Muscle of back (tissue), 11 donors: ENCODE results near the gene HDAC5. TPM values are rescaled to one million over a fixed set of nuclear protein-coding genes. Genes with fewer than 3 reads are reported as not detected.

Source experiments
- DNase-seq, 3 donors: peaks; one replicate each; pipeline versions ENCODE4 v3.0.0 to v3.0.0-alpha.2; 2013
- polyA plus RNA-seq, 10 donors: library from polyadenylated mRNA; unstranded; fragments of 120-200 nt; gene quantifications; one replicate each; pipeline ENCODE4 v1.2.1, GENCODE V29; 2013; ENCODE audit not compliant: insufficient read length in 10 of 10

The HDAC5 gene
- polyA plus RNA-seq, 10 donors = 43.2 to 58.4 (median 52.6) TPM

GRCh38 chr17:44091200-44091997 is 32.0 kb downstream of the HDAC5 start:
- DNase-seq = no peak

- DNase-seq = no peak
Observed at GRCh38 chr17:44088254-44088653, 35.2 kb downstream of the HDAC5 start.

- DNase-seq = no peak
Observed at GRCh38 chr17:44087319-44087718, 36.1 kb downstream of the HDAC5 start.

- peak in 2 of 3 donors; percentile 56 to 91 for DNase-seq
Observed at GRCh38 chr17:44086364-44087311, 36.8 kb downstream of the HDAC5 start.

GRCh38 chr17:44085908-44086307 is 37.5 kb downstream of the HDAC5 start:
- DNase-seq = no peak

- no peak for DNase-seq
Observed at GRCh38 chr17:44084921-44085320, 38.5 kb downstream of the HDAC5 start.

GRCh38 chr17:44084131-44084538 is 39.3 kb downstream of the HDAC5 start:
- DNase-seq = no peak

- DNase-seq = no peak
Observed at GRCh38 chr17:44083250-44083849, 40.1 kb downstream of the HDAC5 start.

GRCh38 chr17:44082256-44082927 is 41.0 kb downstream of the HDAC5 start:
- no peak for DNase-seq

- no peak for DNase-seq
Observed at GRCh38 chr17:44081681-44082080, 41.8 kb downstream of the HDAC5 start.

GRCh38 chr17:44079877-44080821 is 43.3 kb downstream of the HDAC5 start:
- no peak for DNase-seq

- DNase-seq = no peak
Observed at GRCh38 chr17:44078412-44078811, 45.0 kb downstream of the HDAC5 start.

GRCh38 chr17:44077595-44077909 is 45.9 kb downstream of the HDAC5 start:
- no peak for DNase-seq

GRCh38 chr17:44076716-44077594 is 46.5 kb downstream of the HDAC5 start:
- no peak for DNase-seq

- no peak for DNase-seq
Observed at GRCh38 chr17:44075598-44076293, 47.7 kb downstream of the HDAC5 start.

GRCh38 chr17:44074911-44075285 is 48.5 kb downstream of the HDAC5 start:
- no peak for DNase-seq

- DNase-seq = no peak
Observed at GRCh38 chr17:44074231-44074910, 49.1 kb downstream of the HDAC5 start.

GRCh38 chr17:44071772-44072171 is 51.7 kb downstream of the HDAC5 start:
- DNase-seq = no peak

GRCh38 chr17:44071198-44071520 is 52.3 kb downstream of the HDAC5 start:
- DNase-seq = peak in 1 of 3 donors; percentile 64
